ENCODE measurements around the gene ATP8B4.

The ATP8B4 gene

DNA sequence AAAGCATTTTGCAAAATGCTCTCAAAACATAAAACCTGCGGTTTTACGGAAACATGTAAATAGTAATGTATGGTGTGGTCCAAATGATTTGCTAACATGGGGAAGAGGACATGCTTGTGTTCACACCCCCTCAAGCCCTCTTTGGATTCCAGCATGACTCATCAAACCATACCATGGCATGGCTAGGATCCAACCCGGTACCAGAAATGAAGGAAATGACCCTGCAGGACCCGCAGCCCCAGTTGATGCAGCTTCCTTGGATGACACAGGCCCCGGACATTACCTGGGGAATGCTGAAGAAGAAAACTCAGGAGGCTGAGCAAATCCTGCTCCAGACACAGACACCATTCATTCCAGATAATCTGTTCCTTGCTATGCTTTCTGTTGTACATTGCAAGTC is 275.3 kb downstream of the ATP8B4 start:
- DNase-seq: no peak

- no peak for DNase-seq
These were observed 276.9 kb downstream of the ATP8B4 start for GRCh38 chr15:49842031-49842730.

GRCh38 chr15:49832511-49832910 is 286.5 kb downstream of the ATP8B4 start:
- no peak for DNase-seq

GRCh38 chr15:49831206-49831965 is 287.6 kb downstream of the ATP8B4 start:
- DNase-seq: no peak

DNA sequence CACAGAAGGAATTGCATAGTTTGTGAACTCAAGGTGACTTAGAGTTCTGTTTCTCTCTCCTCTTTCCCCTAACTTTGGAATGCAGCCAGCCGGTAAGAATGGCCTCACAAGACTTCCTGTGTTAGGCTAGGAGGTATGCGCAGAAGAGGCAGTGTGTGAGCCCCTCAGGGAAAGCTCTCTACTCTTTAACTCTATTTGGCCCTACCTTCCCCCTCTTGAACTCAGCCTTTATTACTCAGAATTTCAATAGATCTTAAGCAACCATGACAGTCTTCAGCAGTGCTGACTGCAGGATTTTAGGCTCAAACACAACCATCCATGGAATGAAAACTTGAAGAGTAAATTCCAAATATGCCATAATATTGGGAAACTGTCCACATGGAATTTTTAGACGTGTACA is 288.6 kb downstream of the ATP8B4 start:
- no peak for DNase-seq

GRCh38 chr15:49827311-49827710 is 291.7 kb downstream of the ATP8B4 start:
- DNase-seq: no peak

DNA sequence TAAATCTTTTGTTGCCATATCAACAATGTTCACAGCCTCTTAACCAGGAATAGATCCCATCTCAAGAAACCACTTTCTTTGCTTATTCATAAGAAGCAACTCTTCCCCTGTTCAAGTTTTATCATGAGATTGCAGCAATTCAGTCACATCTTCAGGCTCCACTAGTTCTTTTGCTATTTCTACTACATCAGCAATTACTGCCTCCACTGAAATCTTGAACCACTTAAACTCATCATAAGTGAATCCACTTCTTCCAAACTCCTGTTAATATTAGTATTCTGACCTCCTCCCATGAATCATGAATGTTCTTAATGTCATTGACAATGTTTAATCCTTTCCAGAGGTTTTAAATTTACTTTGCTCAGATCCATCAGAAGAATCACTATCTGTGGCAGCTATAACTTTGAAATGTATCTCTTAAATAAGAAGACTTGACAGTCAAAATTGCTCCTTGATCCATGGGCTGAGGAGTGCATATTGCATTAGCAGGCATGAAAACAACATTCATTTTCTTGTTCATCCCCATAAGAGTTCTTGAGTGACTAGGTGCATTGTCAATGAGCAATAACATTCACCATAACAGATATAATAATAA is 292.3 kb downstream of the ATP8B4 start:
- DNase-seq: no peak

- DNase-seq: no peak
These were observed 294.3 kb downstream of the ATP8B4 start for GRCh38 chr15:49824775-49825099.

GRCh38 chr15:49823987-49824774 is 294.9 kb downstream of the ATP8B4 start:
- no peak for DNase-seq

- no peak for DNase-seq
These were observed 301.9 kb downstream of the ATP8B4 start for GRCh38 chr15:49817100-49817499.

GRCh38 chr15:49815950-49816349 is 303.1 kb downstream of the ATP8B4 start:
- no peak for DNase-seq

- no peak for DNase-seq
These were observed 303.5 kb downstream of the ATP8B4 start for GRCh38 chr15:49815526-49815925.

- DNase-seq: no peak
These were observed 304.3 kb downstream of the ATP8B4 start for GRCh38 chr15:49814709-49815108.

- DNase-seq: no peak
These were observed 305.4 kb downstream of the ATP8B4 start for GRCh38 chr15:49813625-49814024.

DNA sequence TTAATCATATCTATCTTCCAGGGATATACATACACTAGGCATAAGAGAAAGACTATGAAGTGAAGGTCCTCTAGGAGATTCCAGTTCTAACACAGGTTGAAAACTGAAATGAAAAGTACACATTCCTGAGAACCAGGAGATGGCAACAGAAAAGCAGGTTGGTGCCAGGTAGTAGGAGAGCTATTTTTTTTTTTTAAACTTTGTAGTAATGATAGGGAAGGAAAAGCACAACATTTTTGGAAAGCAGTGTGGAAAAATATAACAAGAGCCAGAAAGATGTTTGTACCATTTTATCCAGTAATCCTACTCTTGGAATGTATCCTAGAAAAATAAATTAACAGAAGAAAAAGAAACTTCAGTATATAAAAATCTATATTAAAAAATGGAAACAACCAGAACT is 308.3 kb downstream of the ATP8B4 start:
- no peak for DNase-seq

- DNase-seq: no peak
These were observed 309.0 kb downstream of the ATP8B4 start for GRCh38 chr15:49809894-49810609.

DNA sequence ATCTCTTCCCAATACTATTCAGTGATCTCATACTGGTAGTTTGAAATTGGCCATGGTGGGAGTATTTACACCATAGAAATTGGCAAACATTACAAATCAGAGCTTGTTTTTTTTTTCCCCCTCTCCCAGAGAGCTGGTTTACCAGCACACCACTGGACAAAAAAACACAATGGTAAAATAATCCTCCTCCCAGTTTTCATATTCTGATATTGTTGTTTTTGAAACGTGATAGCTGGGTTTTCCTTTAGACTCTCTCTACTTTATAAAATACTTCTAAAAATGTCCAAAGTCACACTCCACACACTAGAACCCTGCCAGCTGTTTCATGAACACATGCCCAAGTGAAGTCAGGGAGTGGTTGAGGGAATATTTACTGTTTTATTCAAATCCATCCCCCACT is 310.7 kb downstream of the ATP8B4 start:
- no peak for DNase-seq

Measured in NCI-H2227 treated with DMSO at 0.1 percent for 48 hours (cell line).